GM15510 (cell line): ENCODE data around the gene LDLRAD4.

Experiments used
- POLR2A ChIP-seq: IDR thresholded peaks from 3 replicates; pipeline ENCODE4 v1.6.1; 2011; ENCODE audit warnings: borderline replicate concordance; ENCODE audit not compliant: insufficient read length; ENCODE audit errors: extremely low read depth

Gene LDLRAD4

GRCh38 chr18:13243363-13243762, 24.8 kb downstream of the LDLRAD4 start:
- no peak for TF ChIP-seq POLR2A

GRCh38 chr18:13244135-13244534, 25.6 kb downstream of the LDLRAD4 start:
- TF ChIP-seq POLR2A, result no peak

- TF ChIP-seq POLR2A, result no peak
Measured at GRCh38 chr18:13245481-13246000, 27.0 kb downstream of the LDLRAD4 start.

GRCh38 chr18:13246121-13246520, 27.6 kb downstream of the LDLRAD4 start:
- TF ChIP-seq POLR2A, result no peak

- no peak for TF ChIP-seq POLR2A
Measured at GRCh38 chr18:13246591-13246990, 28.0 kb downstream of the LDLRAD4 start.

GRCh38 chr18:13247506-13247905, 28.9 kb downstream of the LDLRAD4 start:
- TF ChIP-seq POLR2A, result no peak

- TF ChIP-seq POLR2A, result no peak
Measured at GRCh38 chr18:13252686-13253410, 34.3 kb downstream of the LDLRAD4 start.

- no peak for TF ChIP-seq POLR2A
Measured at GRCh38 chr18:13253786-13254688, 35.5 kb downstream of the LDLRAD4 start.

- no peak for TF ChIP-seq POLR2A
Measured at GRCh38 chr18:13254971-13255927, 36.7 kb downstream of the LDLRAD4 start.

- TF ChIP-seq POLR2A, result no peak
Measured at GRCh38 chr18:13256444-13257305, 38.1 kb downstream of the LDLRAD4 start.

- no peak for TF ChIP-seq POLR2A
Measured at GRCh38 chr18:13257361-13257980, 38.9 kb downstream of the LDLRAD4 start.

GRCh38 chr18:13258921-13259320, 40.4 kb downstream of the LDLRAD4 start:
- TF ChIP-seq POLR2A, result no peak

GRCh38 chr18:13259701-13260100, 41.1 kb downstream of the LDLRAD4 start:
- TF ChIP-seq POLR2A, result no peak
